Esophagus muscularis mucosa (tissue), 3 donors: ENCODE measurements around the gene SLC22A5.

ENCODE experiments used
- POLR2A ChIP-seq: fragments of 450-650 bp; IDR thresholded peaks from one replicate; pipeline ENCODE4 v1.6.1; 2017; ENCODE audit warnings: antibody characterized with exemption, moderate library complexity, mild to moderate bottlenecking, low read depth
- POLR2AphosphoS5 ChIP-seq, 2 donors: sonication (generic); formaldehyde crosslinking; IDR thresholded peaks; one replicate each; pipeline ENCODE4 v1.6.1; 2017; ENCODE audit warnings: antibody characterized with exemption in 2 of 2
- TF ChIP-seq, protein P1 (sequence below), 3 experiments: fragments of 200-600 bp in 2 of 3; fragments of 450-650 bp in 1 of 3; sonication (generic) in 2 of 3; IDR thresholded peaks; one replicate each; pipeline ENCODE4 v1.5.1; 2017 to 2019; ENCODE audit warnings: antibody characterized with exemption in 3 of 3, mild to moderate bottlenecking in 2 of 3, moderate library complexity in 1 of 3

DNA sequence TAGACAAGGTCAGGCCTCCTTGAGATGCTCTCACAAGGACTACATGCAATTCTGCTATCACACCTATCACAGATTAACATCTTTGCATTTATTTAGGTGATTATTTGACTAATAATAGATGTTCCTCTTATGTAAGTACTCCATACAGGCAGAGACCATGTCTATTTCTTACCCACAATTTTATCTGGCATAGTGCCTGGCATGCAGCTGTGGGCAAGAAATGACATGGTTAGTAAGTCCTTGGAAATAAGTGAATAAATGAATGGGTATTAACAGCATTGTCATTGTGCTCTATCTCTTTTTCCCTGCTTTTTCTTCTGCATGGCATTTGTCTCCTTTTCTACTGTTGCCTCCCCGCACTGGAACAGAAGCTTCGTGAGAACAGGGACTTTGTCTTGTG is 49.4 kb downstream of the SLC22A5 start:
- TF ChIP-seq, protein P1, sequence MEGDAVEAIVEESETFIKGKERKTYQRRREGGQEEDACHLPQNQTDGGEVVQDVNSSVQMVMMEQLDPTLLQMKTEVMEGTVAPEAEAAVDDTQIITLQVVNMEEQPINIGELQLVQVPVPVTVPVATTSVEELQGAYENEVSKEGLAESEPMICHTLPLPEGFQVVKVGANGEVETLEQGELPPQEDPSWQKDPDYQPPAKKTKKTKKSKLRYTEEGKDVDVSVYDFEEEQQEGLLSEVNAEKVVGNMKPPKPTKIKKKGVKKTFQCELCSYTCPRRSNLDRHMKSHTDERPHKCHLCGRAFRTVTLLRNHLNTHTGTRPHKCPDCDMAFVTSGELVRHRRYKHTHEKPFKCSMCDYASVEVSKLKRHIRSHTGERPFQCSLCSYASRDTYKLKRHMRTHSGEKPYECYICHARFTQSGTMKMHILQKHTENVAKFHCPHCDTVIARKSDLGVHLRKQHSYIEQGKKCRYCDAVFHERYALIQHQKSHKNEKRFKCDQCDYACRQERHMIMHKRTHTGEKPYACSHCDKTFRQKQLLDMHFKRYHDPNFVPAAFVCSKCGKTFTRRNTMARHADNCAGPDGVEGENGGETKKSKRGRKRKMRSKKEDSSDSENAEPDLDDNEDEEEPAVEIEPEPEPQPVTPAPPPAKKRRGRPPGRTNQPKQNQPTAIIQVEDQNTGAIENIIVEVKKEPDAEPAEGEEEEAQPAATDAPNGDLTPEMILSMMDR (IDR thresholded peaks at IDR 0.05), result no peak
- no peak for TF ChIP-seq POLR2A
- no peak for TF ChIP-seq POLR2AphosphoS5 (IDR thresholded peaks at IDR 0.05)
